CD4-positive, alpha-beta T cell treated with Interleukin-6 at 100 ng/mL for 8 hours (primary cell): ENCODE data around the gene KIF5A.

ENCODE experiments used
- DNase-seq: peaks from one replicate; pipeline ENCODE4 v3.0.0-alpha.2; 2020; ENCODE audit warnings: mixed read lengths, low spot score

The KIF5A gene

DNA sequence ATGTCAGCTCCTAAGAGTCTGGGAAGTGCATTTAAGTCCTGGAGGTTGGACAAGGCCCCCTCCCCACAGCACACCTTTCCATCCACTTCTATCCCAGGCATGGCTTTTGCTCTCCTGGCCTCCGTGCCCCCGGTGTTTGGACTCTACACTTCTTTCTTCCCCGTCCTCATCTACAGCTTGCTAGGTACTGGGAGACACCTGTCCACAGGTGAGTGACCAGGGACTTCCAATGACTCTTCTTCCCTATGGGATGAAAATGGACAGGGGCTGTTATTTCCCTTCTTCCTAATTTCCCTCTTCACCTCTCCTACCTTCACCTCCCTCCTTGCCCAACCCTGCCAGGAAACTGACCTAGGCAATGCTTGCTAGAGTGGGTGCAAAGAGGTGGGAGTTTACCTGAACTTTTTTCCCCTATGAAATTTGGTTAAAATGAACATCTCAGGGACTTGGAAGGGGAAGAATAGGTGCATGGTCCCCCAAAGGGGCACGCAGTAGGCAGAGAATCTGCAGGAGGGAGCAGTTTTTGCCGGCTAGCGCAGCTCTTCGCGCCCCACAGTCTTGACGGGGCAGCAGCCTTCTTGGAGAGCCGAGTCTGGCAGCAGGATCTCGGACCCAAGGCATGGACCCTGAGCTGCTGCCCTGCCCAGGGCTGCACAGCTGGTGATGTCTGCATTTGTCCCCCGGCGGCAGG is 70.5 kb downstream of the KIF5A start:
- DNase-seq: no peak

DNA sequence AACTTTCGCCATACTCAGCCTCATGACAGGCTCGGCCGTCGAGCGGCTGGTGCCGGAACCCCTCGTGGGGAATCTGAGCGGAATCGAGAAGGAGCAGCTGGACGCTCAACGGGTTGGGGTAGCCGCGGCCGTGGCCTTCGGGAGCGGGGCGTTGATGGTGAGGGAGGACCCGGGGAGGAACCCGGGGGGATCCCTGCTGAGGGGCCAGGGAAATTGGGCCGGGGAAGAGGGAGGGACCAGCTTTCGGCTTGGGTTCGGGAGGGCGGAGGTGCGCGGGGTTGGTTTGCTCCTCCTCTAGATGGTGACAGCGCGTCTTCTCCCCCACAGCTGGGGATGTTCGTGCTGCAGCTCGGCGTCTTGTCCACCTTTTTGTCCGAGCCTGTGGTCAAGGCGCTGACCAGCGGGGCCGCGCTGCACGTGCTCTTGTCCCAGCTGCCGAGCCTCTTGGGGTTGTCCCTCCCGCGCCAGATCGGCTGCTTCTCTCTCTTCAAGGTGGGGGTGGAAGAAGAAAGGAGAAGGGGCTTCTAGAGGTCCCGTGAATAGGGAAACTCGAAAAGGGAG is 71.2 kb downstream of the KIF5A start:
- DNase-seq: no peak

DNA sequence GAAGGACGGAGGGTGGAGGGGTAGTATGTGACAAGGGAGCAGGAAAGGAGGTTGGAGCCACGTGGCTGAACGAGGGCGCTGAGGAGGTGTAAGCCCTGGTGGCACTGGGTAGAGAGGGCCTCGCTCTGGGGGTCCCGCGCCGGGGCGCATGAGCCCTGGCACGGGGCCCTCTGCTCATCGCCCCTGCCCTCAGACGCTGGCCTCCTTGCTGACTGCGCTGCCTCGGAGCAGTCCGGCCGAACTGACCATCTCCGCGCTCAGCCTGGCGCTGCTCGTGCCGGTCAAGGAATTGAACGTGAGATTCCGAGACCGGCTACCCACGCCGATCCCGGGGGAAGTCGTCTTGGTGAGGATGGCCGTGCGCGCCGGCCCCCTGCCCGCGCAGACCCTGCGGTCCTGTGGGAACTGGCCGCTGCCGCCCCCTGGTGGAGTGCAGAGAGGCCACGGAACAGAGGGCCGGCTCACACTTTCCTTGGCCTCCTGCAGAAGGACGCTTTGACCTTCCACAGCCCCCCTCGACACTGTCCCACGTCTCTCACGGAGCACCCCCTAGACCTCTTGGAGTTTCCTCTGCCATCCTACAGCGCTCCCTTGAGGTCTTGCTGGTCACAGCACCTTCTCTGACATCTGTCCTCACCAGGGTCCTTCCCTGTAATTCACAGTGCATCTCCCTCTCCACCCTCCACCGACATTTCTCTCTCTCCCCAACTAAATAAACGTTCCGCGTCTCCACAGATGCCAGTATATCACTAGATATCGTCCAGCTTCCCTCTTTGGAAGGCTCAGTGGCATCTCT is 71.9 kb downstream of the KIF5A start:
- DNase-seq: peak; percentile 47

DNA sequence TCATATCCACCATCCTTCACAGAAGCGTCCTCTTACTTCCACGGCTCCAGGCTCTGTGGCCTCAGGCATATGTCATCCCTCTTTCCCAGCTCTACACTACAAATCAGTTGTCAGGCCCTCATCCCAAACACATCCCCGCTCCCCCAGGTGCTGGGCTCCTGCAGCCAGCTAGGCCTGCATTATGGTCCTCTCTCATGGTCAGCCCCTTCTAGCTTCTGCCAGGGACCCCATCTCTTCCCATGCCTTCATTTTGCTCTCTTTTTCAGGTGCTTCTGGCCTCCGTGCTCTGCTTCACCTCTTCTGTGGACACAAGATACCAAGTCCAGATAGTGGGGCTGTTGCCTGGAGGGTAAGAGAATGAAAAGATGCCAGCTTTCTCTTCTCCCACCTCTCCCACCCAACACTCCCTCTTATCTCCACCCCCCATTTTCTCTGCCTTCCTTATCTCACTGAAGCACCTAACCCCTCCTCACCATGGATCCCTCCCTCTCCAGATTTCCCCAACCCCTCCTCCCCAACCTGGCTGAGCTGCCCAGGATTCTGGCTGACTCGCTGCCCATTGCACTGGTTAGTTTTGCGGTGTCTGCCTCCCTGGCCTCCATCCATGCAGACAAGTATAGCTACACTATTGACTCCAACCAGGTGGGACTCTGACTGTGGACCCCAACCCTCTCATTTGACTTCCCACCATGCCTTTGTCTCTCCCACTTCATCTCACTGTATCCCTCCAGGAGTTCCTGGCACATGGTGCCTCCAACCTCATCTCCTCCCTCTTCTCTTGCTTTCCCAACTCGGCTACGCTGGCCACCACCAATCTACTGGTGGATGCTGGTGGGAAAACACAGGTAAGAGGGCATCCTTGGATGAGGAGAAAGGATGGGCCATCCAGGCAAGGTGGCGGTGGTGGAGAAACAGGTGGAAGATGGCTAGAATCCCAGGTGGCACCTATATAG is 72.7 kb downstream of the KIF5A start:
- no peak for DNase-seq

DNA sequence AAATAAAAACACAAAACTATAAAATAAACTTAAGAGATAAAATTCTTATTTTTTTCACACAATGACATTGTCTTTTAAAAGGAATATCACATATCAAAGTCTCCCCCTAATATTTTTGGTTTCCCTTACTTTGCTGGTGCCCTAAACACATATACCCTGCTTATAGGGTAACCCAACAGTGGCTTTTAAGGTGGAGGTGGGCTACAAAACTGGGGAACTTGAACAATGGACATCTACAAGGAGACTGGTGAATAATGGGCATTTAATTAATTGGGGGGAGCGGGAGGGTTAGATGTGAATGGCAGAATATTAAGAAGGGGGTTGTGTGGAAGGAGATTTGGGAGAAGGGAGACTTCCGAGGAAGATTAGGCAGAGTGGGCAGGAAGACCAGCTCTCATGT is 73.5 kb downstream of the KIF5A start:
- DNase-seq: no peak

DNA sequence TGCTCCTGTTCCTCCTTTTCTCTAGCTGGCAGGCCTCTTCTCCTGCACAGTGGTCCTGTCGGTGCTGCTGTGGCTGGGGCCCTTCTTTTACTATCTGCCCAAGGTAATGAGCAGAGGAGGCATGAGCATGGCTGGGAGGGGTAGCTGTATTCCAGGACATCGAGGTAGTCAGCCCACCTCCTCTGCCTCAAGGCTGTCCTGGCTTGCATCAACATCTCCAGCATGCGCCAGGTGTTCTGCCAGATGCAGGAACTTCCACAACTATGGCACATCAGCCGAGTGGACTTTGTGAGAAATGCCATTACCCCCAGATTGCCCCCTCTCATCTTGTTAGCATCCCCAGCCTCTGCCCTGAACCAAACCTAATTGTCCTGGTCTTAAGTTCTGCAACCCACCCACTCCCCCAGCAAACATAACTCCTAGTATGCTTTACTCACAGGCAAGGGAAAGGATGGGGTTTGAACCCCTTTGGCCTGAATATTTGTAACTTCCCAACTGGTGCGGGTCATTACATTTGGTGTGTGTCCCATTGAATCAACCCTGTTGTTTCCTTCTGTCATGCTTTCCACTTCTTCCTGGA is 74.1 kb downstream of the KIF5A start:
- DNase-seq: no peak

DNA sequence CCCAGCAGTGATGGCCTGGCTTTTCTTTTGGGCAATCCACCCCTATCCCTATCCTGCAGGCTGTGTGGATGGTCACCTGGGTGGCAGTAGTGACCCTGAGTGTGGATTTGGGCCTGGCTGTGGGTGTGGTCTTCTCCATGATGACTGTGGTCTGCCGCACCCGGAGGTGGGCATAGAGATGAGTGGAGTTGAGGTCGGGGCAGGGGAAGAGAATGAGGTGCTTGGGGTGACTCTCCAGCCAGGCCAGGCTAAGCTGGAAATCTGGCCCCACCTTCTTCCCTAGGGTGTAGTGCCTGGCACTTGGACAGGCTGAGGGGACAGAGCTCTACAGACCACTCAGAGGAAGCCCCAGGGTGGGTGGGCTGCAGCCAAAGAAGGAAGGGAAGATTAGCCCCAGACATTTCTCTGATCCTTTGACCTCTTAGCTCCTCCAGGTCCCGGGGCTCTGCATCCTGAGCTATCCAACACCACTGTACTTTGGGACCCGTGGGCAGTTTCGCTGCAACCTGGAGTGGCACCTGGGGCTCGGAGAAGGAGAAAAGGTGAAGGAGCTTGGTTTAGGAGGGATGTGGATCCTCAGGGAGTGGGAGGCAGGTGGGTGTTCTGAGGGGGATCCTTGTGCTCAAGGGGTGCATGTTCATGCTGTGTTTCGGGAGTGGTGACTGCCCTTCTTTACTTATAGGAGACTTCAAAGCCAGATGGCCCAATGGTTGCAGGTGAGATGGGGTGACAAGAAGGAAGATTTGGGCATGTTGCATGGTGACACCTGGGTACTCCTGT is 74.8 kb downstream of the KIF5A start:
- DNase-seq: no peak

DNA sequence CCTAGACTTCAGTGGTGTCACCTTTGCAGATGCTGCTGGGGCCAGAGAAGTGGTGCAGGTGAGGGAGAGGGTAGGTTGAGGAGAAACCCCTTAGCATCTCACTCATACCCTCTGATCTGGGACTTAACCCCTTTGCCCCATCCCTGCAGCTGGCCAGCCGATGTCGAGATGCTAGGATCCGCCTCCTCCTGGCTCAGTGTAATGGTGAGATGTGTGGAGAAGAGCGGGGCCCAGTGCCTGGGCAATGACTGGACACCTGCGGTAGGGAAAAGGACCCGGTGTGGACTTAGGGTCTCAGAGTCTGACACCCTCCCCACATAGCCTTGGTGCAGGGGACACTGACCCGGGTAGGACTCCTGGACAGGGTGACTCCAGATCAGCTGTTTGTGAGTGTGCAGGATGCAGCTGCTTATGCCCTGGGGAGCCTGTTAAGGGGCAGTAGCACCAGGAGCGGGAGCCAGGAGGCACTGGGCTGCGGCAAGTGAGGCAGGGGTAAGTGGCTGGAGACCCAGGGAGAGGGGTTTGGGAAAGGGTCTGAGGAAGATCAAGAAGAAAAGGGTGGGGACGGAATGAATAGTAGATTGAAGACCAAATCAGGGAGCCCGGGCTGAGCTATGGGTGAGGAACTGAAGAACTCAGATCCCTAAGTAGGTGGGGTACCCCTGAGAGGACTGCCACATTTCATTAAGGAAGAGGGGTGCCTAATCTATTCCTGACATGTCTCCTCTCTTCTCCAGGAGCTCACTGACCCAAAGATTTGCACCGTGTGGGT is 75.6 kb downstream of the KIF5A start:
- no peak for DNase-seq

DNA sequence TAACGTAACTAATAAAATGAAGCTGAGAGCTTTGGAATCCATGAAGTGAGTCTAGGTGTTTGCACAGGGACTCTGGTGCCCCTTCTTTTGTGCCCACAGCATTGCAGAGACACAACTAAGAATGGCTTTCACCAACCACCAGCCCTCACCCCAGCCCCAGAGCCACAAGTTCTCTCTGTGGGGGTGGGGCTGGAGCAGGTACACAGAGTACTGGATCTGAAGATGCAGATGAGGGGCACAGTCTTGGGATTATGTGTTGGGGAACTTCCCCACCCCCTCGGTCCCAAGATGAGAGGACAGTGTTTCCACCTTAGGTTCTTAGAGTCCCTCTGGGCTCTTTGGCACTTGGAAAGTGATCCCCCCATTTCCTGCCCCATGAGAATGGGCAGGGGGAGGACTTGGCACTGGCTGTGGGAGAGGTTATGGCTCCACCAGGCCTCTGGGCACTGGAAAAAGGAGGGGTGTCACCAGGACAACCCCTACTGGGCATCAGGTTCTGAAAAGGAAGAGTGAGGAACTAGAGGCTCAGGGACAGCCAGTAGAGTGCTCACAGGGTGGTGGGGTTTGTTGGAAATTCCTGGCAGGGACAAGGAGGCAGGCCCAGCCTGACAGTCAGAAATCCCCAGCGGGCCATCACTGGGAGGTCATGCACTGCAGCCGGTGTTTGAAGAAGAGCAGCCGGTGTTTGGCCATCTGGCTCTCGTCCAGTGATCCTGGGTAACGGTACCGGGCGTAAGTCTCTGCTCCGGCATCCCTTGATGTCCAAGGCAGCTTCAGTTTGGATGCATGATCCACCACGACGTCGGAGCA is 76.5 kb downstream of the KIF5A start:
- no peak for DNase-seq

DNA sequence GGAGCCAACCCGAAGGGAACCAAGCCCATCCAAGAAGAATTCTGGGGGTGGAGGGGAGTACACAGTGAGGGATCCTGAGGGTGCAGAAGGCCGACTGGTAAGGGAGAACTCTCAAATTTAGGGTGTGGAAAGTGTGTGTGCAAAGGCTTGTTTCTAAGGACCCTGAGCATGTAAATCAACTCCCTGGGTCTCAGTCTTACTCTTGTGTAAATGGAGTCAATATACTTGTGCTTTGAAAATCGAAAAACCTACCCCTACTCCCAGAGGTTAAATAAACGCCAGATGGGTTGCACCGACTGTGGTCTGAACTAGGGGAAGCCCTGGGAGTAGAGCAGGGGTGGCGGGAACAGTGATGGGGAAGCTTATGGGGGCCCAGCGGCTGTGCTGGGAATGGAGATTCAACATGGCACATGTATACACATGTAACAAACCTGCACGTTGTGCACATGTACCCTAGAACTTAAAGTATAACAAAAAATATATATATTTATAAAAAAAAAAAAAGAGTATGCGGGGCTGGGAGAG is 77.1 kb downstream of the KIF5A start:
- DNase-seq: no peak

DNA sequence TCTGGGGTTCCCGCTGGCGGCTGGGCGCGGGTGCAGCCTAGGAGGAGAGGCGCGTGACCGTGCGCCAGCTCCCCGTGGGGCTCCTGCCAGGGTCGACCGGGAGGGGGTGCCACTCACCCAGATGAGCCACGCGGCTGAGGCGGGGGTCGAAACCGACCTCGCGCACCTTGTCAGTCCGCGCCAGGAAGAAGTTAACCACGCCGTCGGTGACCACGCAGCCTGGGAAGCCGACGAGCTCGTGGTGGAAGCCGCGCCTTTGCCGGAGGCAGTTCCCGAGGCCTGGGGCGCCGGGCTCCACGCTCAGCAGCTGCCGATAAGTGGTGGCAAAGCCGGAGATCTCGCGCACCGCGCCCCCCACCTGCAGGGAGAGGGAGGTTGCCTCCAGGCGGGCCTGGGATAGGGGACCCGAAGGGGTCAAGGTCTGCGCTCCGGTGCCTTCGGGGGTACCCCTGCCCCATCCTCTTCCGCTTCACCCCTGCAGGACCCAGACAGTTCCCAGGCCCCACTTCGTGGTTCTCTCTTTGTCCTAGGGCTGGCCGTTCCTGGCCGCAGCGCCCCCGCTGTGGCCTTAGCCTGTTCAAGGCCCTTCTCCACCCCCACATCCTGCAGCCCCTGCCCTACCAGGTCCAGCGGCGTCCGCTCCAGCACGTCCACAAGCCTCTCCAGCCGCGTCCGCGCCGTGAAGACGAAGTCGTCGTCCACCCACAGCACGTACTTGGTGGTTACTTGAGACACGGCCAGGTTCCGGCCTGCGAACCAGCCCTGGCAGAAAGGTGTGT is 77.8 kb downstream of the KIF5A start:
- no peak for DNase-seq

DNA sequence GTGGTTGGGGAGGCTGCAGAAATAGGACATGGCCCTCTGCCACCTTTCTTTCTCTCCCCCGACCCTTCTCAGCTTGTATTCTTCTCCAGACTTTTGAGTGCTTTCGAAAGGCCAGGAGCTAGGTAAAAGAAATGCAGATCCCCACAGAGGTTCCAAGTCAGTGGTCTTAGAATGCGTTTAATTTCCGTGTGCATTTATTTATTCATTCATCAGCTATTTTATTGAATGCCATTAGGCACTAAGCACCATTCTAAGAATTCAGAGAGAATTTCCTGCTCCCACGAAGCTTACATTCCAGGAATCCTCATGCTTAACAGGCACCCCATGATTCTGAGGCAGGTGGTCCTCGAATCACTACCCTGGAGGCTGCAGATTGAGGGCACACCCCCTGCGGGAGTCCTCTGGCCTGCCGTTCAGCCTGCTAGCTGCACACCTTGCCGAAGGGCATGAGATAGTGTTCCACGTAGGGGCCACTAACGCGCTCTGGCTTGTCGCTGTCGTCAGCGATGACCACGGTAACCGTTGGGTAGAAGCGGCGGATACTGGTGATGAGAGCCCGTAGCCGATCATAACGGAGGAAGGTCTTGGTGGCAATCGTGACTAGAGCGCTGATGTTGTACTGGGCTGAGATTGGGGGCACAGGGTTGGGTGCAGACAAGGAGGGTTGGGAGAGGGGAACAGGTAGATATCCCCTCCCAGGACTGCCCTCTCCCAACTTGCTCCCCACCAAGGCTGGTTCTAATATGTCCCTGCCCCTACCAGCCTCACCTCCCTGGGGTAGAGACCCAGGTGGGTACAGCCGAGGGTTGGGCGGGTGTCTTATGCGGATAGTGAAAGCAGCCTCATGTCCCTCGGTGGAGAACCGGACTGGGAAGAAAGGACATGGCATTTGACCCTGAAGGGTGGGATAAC is 78.7 kb downstream of the KIF5A start:
- DNase-seq: no peak

DNA sequence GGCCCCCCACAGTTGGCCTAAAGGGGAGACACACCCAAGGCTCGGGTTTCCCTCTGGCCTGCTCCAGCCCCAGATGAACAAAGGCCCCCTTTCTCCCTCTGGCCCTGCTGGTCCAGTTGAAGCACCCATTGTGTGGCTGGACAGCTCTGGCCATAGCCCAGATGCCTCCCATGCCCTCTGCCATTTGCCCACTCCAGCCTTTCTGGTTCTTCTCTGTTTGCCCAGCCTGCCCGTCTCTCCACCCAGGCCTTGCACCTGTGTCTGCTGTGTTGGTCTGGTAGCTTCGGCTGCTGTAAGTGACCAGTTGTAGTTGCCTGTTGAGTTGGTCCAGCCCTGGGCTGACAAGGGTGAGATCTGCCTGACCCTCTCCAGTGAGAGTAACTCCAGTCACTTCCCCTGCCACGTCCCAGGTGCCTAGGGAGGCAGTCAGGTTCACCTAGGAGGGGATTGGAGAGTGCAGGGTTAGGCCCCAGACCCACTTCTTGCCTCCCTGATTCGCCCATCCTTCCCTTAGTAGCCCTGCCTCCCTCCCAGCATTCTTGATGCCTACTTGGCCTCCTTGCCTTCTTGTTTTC is 80.1 kb downstream of the KIF5A start:
- no peak for DNase-seq

DNA sequence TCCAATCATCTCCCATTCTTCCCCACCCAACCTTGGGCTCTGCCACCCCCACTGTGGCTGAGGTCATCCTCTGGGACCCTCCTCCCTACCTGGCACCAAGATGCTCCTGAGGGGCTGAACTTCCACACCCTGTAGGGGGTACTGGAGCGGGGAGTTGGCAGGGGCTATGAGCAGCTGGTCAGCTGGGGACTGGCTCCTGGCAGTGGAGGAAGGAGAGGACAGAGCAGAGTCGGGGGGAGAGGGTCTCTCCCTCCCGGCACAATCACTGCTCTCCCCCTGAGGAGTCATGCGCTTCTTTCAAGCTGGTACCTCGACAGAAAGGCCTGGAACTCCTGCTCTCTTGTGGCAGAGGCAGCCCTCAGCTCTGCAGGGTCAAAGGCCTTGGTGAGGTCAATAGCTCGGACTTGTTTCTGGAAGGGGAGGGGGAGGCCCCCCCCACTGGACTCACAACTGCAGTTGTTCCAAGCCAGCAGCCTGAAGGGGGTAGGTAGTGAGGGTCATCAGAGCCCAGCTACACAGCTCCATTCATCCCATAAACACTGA is 81.1 kb downstream of the KIF5A start:
- no peak for DNase-seq

DNA sequence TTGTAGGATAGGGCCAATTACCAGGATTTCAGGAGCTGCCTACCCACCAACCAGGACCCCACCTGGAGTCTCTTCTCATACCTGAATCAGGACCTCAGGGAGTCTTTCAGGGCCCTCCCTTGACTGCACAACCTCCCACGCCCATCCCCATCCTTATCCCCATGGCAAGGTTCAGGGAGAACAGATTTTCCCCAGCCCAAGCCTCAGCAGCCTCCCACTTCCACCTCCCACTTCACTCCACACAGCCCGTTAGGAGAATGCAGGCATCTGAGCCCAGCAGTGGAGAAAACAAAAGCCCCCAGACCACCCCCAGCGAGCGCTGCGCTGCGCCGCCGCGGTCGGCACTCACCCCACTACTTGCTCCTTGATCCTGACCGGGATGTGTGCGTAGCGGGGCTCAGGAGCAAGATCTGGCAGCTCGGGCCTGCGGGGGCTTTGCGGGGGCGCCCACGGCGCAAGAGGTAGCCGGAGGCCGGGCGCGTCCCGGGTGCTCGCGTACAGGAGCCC is 81.8 kb downstream of the KIF5A start:
- no peak for DNase-seq
